Stimulated activated CD4-positive, alpha-beta T cell treated with anti-CD3 and anti-CD28 coated beads, Interleukin-4, amount 100 ng/mL, for 1 hour (primary cell): Measurements from ENCODE around the gene THAP3.

ENCODE experiments used
- DNase-seq: peaks from one replicate; pipeline ENCODE4 v3.0.0-alpha.2; 2020

Gene THAP3, protein sequence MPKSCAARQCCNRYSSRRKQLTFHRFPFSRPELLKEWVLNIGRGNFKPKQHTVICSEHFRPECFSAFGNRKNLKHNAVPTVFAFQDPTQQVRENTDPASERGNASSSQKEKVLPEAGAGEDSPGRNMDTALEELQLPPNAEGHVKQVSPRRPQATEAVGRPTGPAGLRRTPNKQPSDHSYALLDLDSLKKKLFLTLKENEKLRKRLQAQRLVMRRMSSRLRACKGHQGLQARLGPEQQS

GRCh38 chr1:6624710-6625583, at the start of gene THAP3:
Gene THAP3, plus strand, starts transcription at chr1:6624868. Its CDS starts 351 bp downstream, at chr1:6625219.
- peak; percentile 92 for DNase-seq

DNA sequence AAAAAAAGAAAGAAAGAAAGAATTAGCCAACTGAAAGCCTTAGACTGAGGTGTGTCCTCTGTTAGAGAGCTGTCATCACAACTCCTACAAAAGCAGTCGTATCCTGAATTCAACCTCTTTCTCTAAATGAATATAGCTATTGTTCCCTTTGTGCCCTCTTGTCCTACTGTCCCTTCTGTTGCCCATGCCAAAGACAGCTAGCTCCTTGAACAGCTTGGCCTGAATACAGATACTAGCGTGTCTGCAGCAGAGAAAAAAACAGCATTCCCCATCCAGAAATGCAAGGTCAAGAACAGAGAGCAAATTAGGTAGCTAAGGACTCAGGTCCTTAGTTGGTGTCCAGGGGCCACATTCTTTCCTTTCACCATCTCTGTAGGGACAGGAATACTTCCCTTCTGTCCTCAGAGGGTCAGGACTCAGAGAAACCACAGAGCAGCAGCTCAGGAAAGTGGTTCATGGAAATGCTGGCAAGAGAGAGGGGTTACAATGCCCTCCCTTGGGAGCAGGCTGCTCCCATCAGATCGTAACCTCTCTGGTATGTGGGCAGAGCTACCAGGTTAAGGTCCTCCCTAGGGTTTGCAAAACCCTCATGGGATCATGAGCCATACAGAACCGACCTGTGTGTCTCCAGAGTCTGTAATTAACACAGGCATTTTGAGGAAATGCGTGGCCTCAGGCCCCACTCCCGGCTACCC, 46.7 kb upstream of the THAP3 start:
- DNase-seq, result no peak

- no peak for DNase-seq
Observed at GRCh38 chr1:6578624-6579373, 45.9 kb upstream of the THAP3 start.

- peak; percentile 98 for DNase-seq
Observed at GRCh38 chr1:6579374-6580118, 45.1 kb upstream of the THAP3 start, which contains the start of gene ZBTB48. Gene ZBTB48, plus strand, starts transcription at chr1:6579994. Its CDS starts 616 bp downstream, at chr1:6580610.

DNA sequence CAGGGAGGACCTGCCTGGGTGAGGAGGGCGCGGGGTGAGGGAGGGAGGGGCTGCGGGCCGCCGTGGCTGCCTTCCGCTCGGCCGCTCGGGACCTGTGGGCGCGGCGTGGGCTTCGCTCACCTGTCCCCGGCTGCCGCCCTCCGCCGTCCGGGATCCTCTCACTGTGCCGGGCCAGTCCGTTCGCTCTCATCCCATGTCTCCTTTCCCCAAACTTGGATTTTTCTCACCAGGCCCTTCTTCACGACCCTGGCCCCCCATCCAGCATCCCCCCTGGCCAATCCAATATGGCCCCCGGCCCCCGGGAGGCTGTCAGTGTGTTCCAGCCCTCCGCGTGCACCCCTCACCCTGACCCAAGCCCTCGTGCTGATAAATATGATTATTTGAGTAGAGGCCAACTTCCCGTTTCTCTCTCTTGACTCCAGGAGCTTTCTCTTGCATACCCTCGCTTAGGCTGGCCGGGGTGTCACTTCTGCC, 44.5 kb upstream of the THAP3 start:
- DNase-seq, result no peak

DNA sequence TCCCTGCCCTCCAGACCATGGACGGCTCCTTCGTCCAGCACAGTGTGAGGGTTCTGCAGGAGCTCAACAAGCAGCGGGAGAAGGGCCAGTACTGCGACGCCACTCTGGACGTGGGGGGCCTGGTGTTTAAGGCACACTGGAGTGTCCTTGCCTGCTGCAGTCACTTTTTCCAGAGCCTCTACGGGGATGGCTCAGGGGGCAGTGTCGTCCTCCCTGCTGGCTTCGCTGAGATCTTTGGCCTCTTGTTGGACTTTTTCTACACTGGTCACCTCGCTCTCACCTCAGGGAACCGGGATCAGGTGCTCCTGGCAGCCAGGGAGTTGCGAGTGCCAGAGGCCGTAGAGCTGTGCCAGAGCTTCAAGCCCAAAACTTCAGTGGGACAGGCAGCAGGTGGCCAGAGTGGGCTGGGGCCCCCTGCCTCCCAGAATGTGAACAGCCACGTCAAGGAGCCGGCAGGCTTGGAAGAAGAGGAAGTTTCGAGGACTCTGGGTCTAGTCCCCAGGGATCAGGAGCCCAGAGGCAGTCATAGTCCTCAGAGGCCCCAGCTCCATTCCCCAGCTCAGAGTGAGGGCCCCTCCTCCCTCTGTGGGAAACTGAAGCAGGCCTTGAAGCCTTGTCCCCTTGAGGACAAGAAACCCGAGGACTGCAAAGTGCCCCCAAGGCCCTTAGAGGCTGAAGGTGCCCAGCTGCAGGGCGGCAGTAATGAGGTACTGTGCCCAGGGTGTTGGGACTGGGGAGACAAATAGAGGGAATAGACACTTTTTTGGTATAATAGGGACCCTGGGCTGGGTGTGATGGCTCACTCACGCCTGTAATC, 43.9 kb upstream of the THAP3 start:
- DNase-seq, result no peak

DNA sequence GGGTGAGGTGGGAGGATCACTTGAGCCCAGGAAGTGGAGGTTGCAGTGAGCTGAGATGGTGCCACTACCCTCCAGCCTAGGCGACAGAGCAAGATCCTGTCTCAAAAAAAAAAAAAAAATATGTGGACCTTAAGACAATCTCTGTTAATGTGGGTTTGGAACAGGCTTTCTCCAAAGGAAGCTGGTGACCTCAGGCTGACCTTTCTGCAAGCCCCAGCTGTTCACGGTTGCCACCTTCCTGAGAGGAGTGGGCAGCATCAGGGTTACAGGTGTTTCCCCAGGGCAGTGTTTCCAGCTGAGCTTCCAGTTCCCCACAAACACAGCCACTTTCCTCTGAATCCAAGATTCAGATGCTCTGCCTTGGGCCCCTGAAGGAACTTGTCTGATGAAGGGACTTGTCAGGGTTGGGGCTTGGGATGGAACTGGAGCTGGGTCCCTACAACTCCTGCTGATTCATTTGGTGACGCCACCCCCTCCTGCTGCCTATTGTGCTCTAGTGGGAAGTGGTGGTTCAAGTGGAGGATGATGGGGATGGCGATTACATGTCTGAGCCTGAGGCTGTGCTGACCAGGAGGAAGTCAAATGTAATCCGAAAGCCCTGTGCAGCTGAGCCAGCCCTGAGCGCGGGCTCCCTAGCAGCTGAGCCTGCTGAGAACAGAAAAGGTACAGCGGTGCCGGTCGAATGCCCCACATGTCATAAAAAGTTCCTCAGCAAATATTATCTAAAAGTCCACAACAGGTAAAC, 42.9 kb upstream of the THAP3 start:
- DNase-seq, result no peak

- no peak for DNase-seq
Observed at GRCh38 chr1:6582370-6582769, 42.3 kb upstream of the THAP3 start.

DNA sequence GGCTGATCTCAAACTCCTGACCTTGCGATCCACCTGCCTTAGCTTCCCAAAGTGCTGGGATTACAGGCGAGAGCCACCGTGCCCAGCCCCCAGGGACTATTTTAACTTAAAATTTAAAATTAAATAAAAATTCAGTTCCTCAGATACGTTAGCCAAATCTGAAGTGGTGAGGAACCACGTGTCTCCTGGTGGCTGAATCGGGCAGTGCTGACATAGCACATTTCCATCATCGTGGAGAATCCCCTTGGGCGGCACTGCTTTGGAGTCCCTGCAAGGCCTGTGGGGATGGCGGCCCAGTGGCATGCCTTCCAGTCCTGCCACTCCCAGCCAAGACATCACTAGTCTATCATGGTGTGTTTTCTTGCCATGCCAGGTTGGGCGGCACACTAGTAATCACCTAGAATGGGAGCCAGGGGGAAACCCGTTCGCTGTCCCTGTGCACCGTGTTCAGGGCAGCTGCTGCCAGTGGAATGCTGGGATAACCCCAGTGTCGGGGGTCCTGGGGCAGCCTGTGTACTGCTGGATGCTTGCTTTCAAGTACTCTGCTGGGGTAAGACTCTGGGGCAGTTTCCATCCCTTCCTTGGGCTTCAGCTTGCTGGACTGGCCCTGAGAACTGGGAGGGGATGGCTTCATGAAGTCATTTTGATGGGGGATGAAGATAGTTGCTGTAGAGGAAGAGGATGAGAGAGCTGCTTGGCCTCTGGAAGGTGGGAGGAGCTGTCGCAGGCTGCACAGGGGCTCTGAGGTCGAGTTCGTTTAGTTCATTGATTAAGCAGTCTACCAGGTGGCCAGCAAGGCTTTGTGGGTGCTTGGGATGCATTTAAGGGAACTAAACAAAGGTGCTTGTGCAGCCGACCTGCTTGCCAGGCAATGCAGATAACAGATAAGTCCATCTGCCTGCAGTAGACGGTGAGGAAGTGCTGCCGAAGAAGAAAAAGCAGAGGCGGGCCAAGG, 40.3 kb upstream of the THAP3 start:
- no peak for DNase-seq

- DNase-seq, result no peak
Observed at GRCh38 chr1:6585081-6585722, 39.5 kb upstream of the THAP3 start.

GRCh38 chr1:6585841-6586240, 38.8 kb upstream of the THAP3 start:
- DNase-seq, result no peak

GRCh38 chr1:6586404-6586816, 38.3 kb upstream of the THAP3 start:
- no peak for DNase-seq

DNA sequence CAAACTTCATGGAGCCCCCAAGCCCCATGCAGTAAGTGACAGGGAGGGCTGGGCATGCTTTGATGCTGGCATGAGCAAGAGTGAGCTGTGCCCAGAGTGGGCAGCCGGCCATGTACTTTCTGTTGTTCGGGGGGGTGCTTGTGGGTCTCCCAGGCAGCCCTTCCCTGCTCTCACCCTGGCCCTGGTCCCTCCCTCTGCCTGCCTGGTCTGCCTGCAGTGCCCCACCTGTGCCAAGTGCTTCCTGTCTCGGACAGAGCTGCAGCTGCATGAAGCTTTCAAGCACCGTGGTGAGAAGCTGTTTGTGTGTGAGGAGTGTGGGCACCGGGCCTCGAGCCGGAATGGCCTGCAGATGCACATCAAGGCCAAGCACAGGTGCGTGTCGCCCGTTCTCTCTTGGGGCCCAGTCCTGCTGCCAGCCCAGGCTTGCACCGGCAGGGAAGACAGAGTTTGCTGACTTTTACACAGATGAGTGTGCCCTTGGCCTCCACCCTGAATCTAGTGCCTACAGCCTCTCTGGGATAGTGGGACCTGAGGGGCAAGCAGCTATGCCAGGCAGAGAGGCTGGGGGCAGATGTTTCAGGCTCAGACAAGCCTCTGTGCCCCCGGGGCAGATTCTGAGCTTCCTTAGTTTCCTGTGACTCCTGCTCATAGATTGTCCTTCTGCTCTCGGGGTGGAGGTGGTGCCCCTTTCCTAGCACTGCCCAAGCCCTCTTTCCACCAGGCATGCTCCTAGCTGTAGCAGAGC, 37.2 kb upstream of the THAP3 start:
- no peak for DNase-seq

- no peak for DNase-seq
Observed at GRCh38 chr1:6588128-6588892, 36.4 kb upstream of the THAP3 start.

- DNase-seq, result no peak
Observed at GRCh38 chr1:6588893-6589520, 35.7 kb upstream of the THAP3 start.

DNA sequence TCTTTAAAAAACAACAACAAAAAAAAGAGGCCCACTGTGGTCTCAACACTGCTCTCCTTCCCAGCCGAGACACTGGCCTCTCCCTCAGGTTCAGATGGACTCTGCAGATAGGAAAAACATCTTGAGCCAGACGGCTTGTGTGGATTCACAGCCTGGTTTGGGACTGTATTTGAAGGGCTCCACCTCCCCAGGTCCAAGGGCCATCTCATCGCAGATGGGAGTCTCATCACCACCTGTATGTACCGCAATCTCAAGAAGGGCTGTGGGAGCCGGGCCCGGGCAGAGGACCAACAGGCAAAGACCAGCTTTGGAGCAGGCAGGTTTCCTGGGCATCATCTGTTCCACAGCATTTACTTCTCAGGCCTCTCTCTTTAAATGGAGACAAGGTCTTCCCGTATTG, 34.6 kb upstream of the THAP3 start:
- no peak for DNase-seq
